KOPT-K1 (cell line): ENCODE data around the gene MYADM.

ENCODE experiments used
- H3K27ac ChIP-seq: fragments of 200-600 bp; sonication (generic); 2 replicates; pipeline ENCODE4 v1.5.1; 2016; ENCODE audit warnings: antibody characterized with exemption, mild to moderate bottlenecking, low read depth, low read length; ENCODE audit not compliant: poor library complexity, severe bottlenecking
- H3K36me3 ChIP-seq: fragments of 200-600 bp; sonication (generic); 2 replicates; pipeline ENCODE4 v1.5.1; 2017; ENCODE audit warnings: antibody characterized with exemption, mild to moderate bottlenecking, low read length, moderate library complexity; ENCODE audit not compliant: insufficient read depth
- H3K9me3 ChIP-seq: fragments of 200-600 bp; sonication (generic); 2 replicates; pipeline ENCODE4 v1.5.1; 2017; ENCODE audit warnings: antibody characterized with exemption, low read length, mild to moderate bottlenecking; ENCODE audit not compliant: insufficient read depth, poor library complexity, severe bottlenecking

MYADM gene

GRCh38 chr19:53909471-53910169 lies 41.9 kb downstream of the MYADM start:
- Histone ChIP-seq H3K27ac (no peak overlapping the region), H3K9me3 (no peaks in the 10 kb centered on the region), H3K36me3 (no peaks in the 10 kb centered on the region)

GRCh38 chr19:53910170-53910518 lies 42.5 kb downstream of the MYADM start:
- Histone ChIP-seq H3K9me3 (no peaks in the 10 kb centered on the region), H3K27ac (no peak overlapping the region), H3K36me3 (no peaks in the 10 kb centered on the region)

- Histone ChIP-seq H3K9me3 (no peaks in the 10 kb centered on the region), H3K36me3 (no peaks in the 10 kb centered on the region), H3K27ac (no peak overlapping the region)
These were observed 45.0 kb downstream of the MYADM start for GRCh38 chr19:53912653-53913052.

GRCh38 chr19:53915000-53915399 lies 47.3 kb downstream of the MYADM start:
- no peaks in the 10 kb centered on the region for H3K9me3 ChIP-seq
- H3K27ac ChIP-seq: no peak overlapping the region
- H3K36me3 ChIP-seq: no peaks in the 10 kb centered on the region

DNA sequence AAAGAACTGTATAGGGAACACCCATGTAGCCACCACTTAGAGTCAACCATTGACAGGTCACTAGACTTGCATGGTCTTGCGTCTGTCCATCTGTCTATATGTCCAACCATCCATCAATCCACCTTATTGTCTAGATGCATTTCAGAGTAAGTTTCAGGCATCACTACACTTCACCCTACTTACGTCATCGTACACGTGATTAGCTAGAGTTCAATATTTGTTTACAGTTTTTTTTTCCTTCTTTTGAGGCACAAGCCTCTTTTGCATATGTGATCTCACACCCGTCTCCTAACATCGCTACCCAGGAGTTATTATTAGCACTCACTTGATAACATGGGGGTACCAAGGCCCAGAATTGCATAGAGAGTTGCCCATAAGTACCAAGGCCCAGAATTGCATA lies 48.3 kb downstream of the MYADM start:
- Histone ChIP-seq H3K9me3 (no peaks in the 10 kb centered on the region), H3K36me3 (no peaks in the 10 kb centered on the region), H3K27ac (no peak overlapping the region)

DNA sequence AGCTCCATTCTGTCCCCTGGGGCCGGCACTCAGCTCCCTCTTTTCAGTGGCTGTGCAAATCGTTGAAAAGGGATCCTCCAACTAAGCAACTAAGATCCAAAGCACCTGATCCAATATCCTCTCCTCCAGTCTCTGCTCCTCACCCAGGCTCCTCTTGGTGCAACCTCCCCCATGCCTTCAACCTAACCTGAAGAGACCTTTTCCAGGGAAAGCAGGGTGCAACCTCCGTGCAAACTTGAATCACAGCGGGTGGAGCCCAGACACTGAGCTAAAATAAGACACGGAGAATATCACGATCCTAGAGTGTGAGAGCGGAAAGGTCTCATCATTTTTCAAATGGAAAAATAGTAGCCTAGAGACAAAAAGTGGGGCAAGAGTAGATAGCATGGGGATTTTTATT lies 49.7 kb downstream of the MYADM start:
- no peak overlapping the region for H3K27ac ChIP-seq
- H3K36me3 ChIP-seq: no peaks in the 10 kb centered on the region
- no peaks in the 10 kb centered on the region for H3K9me3 ChIP-seq
